ENCODE data around the gene LRRC23. TPM values are rescaled to one million over a fixed set of nuclear protein-coding genes. Genes with fewer than 3 reads are reported as not detected.

LRRC23 gene
- total and polyA plus RNA-seq, 4 donors = 13.5 to 25.5 (median 25.2) TPM

- WGBS (ENCODE audit: insufficient coverage) = 85% methylated on average over 20 of the region's 22 CpGs
- Histone ChIP-seq H3K4me3 (ENCODE audit: low read depth, low read length) (no peak overlapping the region), H3K27me3 (ENCODE audit: control insufficient read depth, insufficient read depth, low read length) (no peaks in the 10 kb centered on the region), H3K36me3 (ENCODE audit: control insufficient read depth, insufficient read depth, low read length) (peaks cover 16% of the 10 kb centered on the region), H3K9me3 (ENCODE audit: control insufficient read depth, insufficient read depth, low read length) (no peaks in the 10 kb centered on the region), H3K4me1 (ENCODE audit: control insufficient read depth, insufficient read depth, low read length) (peaks cover 37% of the 10 kb centered on the region), H3K27ac (ENCODE audit: low read depth, low read length) (no peak overlapping the region)
- DNase-seq (ENCODE audit: low read depth in 4 of 6, low spot score in 6 of 6) = no peak
Measured at GRCh38 chr12:6955108-6956020, 50.7 kb downstream of the LRRC23 start.

- Histone ChIP-seq H3K27ac (ENCODE audit: low read depth, low read length) (no peak overlapping the region), H3K4me3 (ENCODE audit: low read depth, low read length) (no peak overlapping the region), H3K27me3 (ENCODE audit: control insufficient read depth, insufficient read depth, low read length) (no peaks in the 10 kb centered on the region), H3K36me3 (ENCODE audit: control insufficient read depth, insufficient read depth, low read length) (peaks cover 16% of the 10 kb centered on the region), H3K9me3 (ENCODE audit: control insufficient read depth, insufficient read depth, low read length) (no peaks in the 10 kb centered on the region), H3K4me1 (ENCODE audit: control insufficient read depth, insufficient read depth, low read length) (peaks cover 45% of the 10 kb centered on the region)
- DNase-seq (ENCODE audit: low read depth in 4 of 6, low spot score in 6 of 6) = no peak
- WGBS (ENCODE audit: insufficient coverage) = 81% methylated on average over 24 of the region's 28 CpGs
Measured at GRCh38 chr12:6956021-6956727, 51.6 kb downstream of the LRRC23 start.

GRCh38 chr12:6957151-6957701, 52.6 kb downstream of the LRRC23 start:
- peaks cover 13% of the 10 kb centered on the region for H3K36me3 ChIP-seq (ENCODE audit: control insufficient read depth, insufficient read depth, low read length)
- DNase-seq (ENCODE audit: low read depth in 4 of 6, low spot score in 6 of 6) = no peak
- peaks cover 55% of the 10 kb centered on the region for H3K4me1 ChIP-seq (ENCODE audit: control insufficient read depth, insufficient read depth, low read length)
- H3K4me3 ChIP-seq (ENCODE audit: low read depth, low read length) = no peak overlapping the region
- H3K9me3 ChIP-seq (ENCODE audit: control insufficient read depth, insufficient read depth, low read length) = no peaks in the 10 kb centered on the region
- no peak overlapping the region for H3K27ac ChIP-seq (ENCODE audit: low read depth, low read length)
- 88% methylated on average over 20 of the region's 20 CpGs for WGBS (ENCODE audit: insufficient coverage)
- H3K27me3 ChIP-seq (ENCODE audit: control insufficient read depth, insufficient read depth, low read length) = no peaks in the 10 kb centered on the region

- peaks cover 55% of the 10 kb centered on the region for H3K4me1 ChIP-seq (ENCODE audit: control insufficient read depth, insufficient read depth, low read length)
- H3K36me3 ChIP-seq (ENCODE audit: control insufficient read depth, insufficient read depth, low read length) = peaks cover 12% of the 10 kb centered on the region
- no peak overlapping the region for H3K4me3 ChIP-seq (ENCODE audit: low read depth, low read length)
- H3K9me3 ChIP-seq (ENCODE audit: control insufficient read depth, insufficient read depth, low read length) = no peaks in the 10 kb centered on the region
- DNase-seq (ENCODE audit: low read depth in 4 of 6, low spot score in 6 of 6) = no peak
- no peaks in the 10 kb centered on the region for H3K27me3 ChIP-seq (ENCODE audit: control insufficient read depth, insufficient read depth, low read length)
- H3K27ac ChIP-seq (ENCODE audit: low read depth, low read length) = no peak overlapping the region
- 84% methylated on average over 23 of the region's 28 CpGs for WGBS (ENCODE audit: insufficient coverage)
Measured at GRCh38 chr12:6957741-6958608, 53.4 kb downstream of the LRRC23 start.

- no peak for DNase-seq (ENCODE audit: low read depth in 4 of 6, low spot score in 6 of 6)
- 80% methylated on average over 9 of the region's 10 CpGs for WGBS (ENCODE audit: insufficient coverage)
- Histone ChIP-seq H3K4me1 (ENCODE audit: control insufficient read depth, insufficient read depth, low read length) (peaks cover 49% of the 10 kb centered on the region), H3K4me3 (ENCODE audit: low read depth, low read length) (no peak overlapping the region), H3K36me3 (ENCODE audit: control insufficient read depth, insufficient read depth, low read length) (peaks cover 15% of the 10 kb centered on the region), H3K27ac (ENCODE audit: low read depth, low read length) (no peak overlapping the region), H3K27me3 (ENCODE audit: control insufficient read depth, insufficient read depth, low read length) (no peaks in the 10 kb centered on the region), H3K9me3 (ENCODE audit: control insufficient read depth, insufficient read depth, low read length) (no peaks in the 10 kb centered on the region)
Measured at GRCh38 chr12:6958609-6959057, 54.0 kb downstream of the LRRC23 start.

GRCh38 chr12:6959058-6959804, 54.6 kb downstream of the LRRC23 start:
- no peak for DNase-seq (ENCODE audit: low read depth in 4 of 6, low spot score in 6 of 6)
- Histone ChIP-seq H3K9me3 (ENCODE audit: control insufficient read depth, insufficient read depth, low read length) (no peaks in the 10 kb centered on the region), H3K27ac (ENCODE audit: low read depth, low read length) (no peak overlapping the region), H3K27me3 (ENCODE audit: control insufficient read depth, insufficient read depth, low read length) (no peaks in the 10 kb centered on the region), H3K4me3 (ENCODE audit: low read depth, low read length) (no peak overlapping the region), H3K4me1 (ENCODE audit: control insufficient read depth, insufficient read depth, low read length) (peaks cover 48% of the 10 kb centered on the region), H3K36me3 (ENCODE audit: control insufficient read depth, insufficient read depth, low read length) (peaks cover 15% of the 10 kb centered on the region)
- 74% methylated on average over 17 of the region's 24 CpGs for WGBS (ENCODE audit: insufficient coverage)

GRCh38 chr12:6959805-6960592, 55.4 kb downstream of the LRRC23 start:
- Histone ChIP-seq H3K4me3 (ENCODE audit: low read depth, low read length) (no peak overlapping the region), H3K27me3 (ENCODE audit: control insufficient read depth, insufficient read depth, low read length) (no peaks in the 10 kb centered on the region), H3K27ac (ENCODE audit: low read depth, low read length) (no peak overlapping the region), H3K36me3 (ENCODE audit: control insufficient read depth, insufficient read depth, low read length) (peaks cover 21% of the 10 kb centered on the region), H3K4me1 (ENCODE audit: control insufficient read depth, insufficient read depth, low read length) (peaks cover 53% of the 10 kb centered on the region), H3K9me3 (ENCODE audit: control insufficient read depth, insufficient read depth, low read length) (no peaks in the 10 kb centered on the region)
- DNase-seq (ENCODE audit: low read depth in 4 of 6, low spot score in 6 of 6) = no peak
- WGBS (ENCODE audit: insufficient coverage) = 90% methylated on average over 20 of the region's 26 CpGs

DNA sequence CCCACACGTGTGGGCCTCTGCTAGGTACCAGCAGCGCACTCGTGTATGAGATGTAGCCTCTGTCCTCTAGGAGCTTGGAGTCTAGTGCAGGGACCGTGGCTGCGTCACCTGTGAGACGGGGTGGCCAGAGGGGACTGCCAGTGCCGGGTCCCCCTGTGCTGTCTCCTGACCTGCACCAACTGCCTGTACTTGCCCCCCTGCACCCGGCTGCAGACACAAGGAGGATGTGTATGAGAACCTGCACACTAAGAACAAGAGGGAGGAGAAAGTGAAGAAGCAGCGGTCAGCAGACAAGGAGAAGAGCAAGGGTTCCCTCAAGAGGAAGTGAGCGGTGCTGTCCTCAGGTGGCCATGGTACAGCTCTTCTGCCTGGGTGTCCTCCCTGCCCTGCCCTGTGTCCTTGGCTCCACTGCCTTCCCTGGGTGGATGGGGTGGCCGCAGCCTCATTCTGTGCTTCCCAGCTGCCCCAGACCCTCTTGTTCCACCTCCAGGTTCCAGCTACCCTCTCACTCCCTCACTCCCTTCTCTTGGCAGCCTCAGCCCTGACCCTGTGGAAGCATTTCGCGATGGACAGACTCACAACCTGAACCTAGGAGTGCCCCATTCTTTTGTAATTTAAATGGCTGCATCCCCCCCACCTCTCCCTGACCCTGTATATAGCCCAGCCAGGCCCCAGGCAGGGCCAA, 56.1 kb downstream of the LRRC23 start:
- Histone ChIP-seq H3K36me3 (ENCODE audit: control insufficient read depth, insufficient read depth, low read length) (peaks cover 23% of the 10 kb centered on the region), H3K4me3 (ENCODE audit: low read depth, low read length) (no peak overlapping the region), H3K27ac (ENCODE audit: low read depth, low read length) (peak overlapping the region; percentile 25), H3K27me3 (ENCODE audit: control insufficient read depth, insufficient read depth, low read length) (no peaks in the 10 kb centered on the region), H3K4me1 (ENCODE audit: control insufficient read depth, insufficient read depth, low read length) (peaks cover 53% of the 10 kb centered on the region), H3K9me3 (ENCODE audit: control insufficient read depth, insufficient read depth, low read length) (no peaks in the 10 kb centered on the region)
- WGBS (ENCODE audit: insufficient coverage) = 79% methylated on average over 13 of the region's 13 CpGs
- DNase-seq (ENCODE audit: low read depth in 4 of 6, low spot score in 6 of 6) = no peak

All from spinal cord (tissue), 10 donors.